HFFc6 (cell line): ENCODE results near the gene RBM44. TPM values are rescaled to one million over a fixed set of nuclear protein-coding genes. Genes with fewer than 3 reads are reported as not detected.

Experiments
- DNase-seq: peaks from one replicate; pipeline ENCODE4 v3.0.0-alpha.2; 2018
- H3K27ac Mint-ChIP-seq: 2 replicates; pipeline ENCODE4 v1.8.0; 2020; ENCODE audit warnings: mild to moderate bottlenecking, mixed read lengths
- H3K27me3 Mint-ChIP-seq: 2 replicates; pipeline ENCODE4 v1.8.0; 2021; ENCODE audit warnings: mild to moderate bottlenecking, moderate library complexity, mixed read lengths; ENCODE audit not compliant: insufficient read depth
- H3K36me3 Mint-ChIP-seq: 2 replicates; pipeline ENCODE4 v1.8.0; 2021; ENCODE audit warnings: low read depth, mixed read lengths
- H3K4me1 Mint-ChIP-seq: 2 replicates; pipeline ENCODE4 v1.8.0; 2020; ENCODE audit warnings: low read depth, mixed read lengths
- H3K4me3 Mint-ChIP-seq: 2 replicates; pipeline ENCODE4 v1.8.0; 2020; ENCODE audit warnings: mild to moderate bottlenecking, moderate library complexity, mixed read lengths
- H3K9me3 Mint-ChIP-seq: 2 replicates; pipeline ENCODE4 v1.8.0; 2020; ENCODE audit warnings: mild to moderate bottlenecking, mixed read lengths
- CTCF ChIP-seq: fragments of 200-600 bp; sonication (generic); IDR thresholded peaks from 2 replicates; pipeline ENCODE4 v1.5.0; 2021; ENCODE audit warnings: antibody characterized with exemption, mild to moderate bottlenecking
- total RNA-seq, 6 experiments: library from RNA; stranded (reverse); fragmentation: NEBNext Ultra II Directional; extraction: Animal tissue kit (Norgen Biotek cat#: 25700); gene quantifications; 2 replicates in 1 of 6; 3 replicates in 5 of 6; pipeline ENCODE4 v1.2.3, GENCODE V29; 2021

Gene RBM44
- total RNA-seq, 6 experiments from 2014 or later: 0.07 to 0.10 (median 0.09) TPM; not detected in 1

DNA sequence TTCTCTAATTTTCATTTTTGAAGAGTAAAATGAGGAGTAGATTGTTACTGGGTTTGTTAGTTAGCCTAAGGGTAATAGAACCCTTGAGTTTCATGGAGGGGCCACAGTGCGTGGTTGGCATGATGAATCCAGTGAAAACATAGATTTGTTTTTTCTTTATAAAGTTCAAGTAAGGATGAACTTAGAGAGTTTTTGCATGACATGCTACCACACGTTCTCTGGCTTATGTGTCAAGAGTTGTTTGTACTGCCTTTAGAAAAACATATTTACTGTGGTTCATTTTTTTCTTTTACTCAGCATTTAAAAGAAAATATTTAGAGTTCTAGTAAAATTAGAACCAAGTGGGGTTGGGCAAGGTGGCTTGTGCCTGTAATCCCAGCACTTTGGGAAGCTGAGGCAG is 21.8 kb downstream of the RBM44 start:
- Mint-ChIP-seq H3K4me1 (peaks cover 23% of the 10 kb centered on the region), H3K27me3 (peaks cover 11% of the 10 kb centered on the region; the same call in 1 of the 2 replicates), H3K27ac (no peak overlapping the region), H3K9me3 (no peaks in the 10 kb centered on the region), H3K36me3 (no peaks in the 10 kb centered on the region), H3K4me3 (no peak overlapping the region)
- TF ChIP-seq CTCF: no peak
- DNase-seq: no peak

DNA sequence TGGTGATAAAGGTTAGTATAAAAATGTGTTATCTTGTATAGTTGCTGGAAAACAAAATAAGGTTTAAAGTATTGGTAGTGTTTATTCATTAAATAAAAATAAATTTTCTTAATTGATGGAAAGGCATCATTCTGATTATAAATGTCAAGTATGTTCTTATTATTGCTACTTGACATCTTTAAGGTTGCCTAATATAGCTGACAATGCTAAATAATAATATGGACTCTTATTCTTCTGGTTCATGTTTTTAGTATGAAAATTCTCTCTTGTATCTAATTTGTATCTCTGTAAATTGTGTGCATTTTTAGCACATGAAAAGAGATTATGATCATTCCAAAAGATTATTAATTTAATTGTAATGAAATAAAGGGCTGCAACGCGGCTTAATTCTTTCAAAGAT is 25.0 kb downstream of the RBM44 start:
- H3K36me3 Mint-ChIP-seq: no peaks in the 10 kb centered on the region
- H3K4me3 Mint-ChIP-seq: no peak overlapping the region
- H3K4me1 Mint-ChIP-seq: peaks cover 7% of the 10 kb centered on the region
- no peak for TF ChIP-seq CTCF
- no peaks in the 10 kb centered on the region for H3K9me3 Mint-ChIP-seq
- peaks cover 10% of the 10 kb centered on the region; the same call in 1 of the 2 replicates for H3K27me3 Mint-ChIP-seq
- no peak for DNase-seq
- no peak overlapping the region for H3K27ac Mint-ChIP-seq

DNA sequence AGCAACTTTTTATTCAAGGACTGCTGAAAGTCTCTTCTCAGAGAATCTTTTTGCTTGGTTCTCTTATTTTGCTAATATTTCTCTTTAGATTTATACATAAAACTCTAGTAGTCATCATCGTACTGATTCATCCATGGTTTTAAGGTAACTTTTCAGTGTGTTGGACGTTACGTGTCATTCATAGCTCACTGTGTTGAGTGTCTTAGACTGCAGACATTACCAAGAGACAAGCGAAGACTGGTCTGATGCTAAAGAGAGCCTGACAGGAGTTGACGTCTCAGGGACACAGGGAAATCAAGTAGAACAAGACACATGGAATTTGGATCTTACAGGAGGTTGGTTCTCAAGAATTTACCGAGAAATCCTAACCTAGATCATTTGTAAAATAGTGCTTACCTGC is 25.5 kb downstream of the RBM44 start:
- no peak overlapping the region for H3K27ac Mint-ChIP-seq

DNA sequence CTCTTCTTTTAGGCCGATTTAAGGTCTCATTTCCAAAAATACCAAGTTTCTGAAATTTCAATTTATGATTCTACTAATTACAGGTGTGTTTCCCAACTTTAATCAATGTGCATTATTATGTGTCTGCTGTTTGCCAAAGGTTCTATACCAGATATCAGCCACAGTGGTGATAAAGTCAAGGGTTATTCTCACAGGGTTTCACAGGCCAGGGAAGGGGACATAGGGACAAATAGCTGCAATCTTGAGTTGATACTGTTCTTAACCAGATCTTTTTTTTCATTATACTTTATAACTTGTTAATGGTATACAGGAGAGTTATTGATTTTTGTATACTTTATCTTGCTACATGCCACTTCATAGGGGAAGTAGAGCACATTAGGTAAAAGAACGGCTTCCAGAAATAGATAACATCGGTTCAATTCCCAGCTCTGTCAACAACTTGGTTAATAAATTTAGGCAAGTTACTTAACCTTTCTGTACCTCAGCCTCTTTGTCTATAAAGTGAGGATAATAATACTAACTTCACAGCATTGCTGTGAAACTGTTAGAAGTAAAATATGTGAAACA is 28.9 kb downstream of the RBM44 start:
- H3K36me3 Mint-ChIP-seq: no peaks in the 10 kb centered on the region
- TF ChIP-seq CTCF: no peak
- H3K4me1 Mint-ChIP-seq: no peaks in the 10 kb centered on the region
- no peak overlapping the region for H3K27ac Mint-ChIP-seq
- peaks cover 23% of the 10 kb centered on the region for H3K27me3 Mint-ChIP-seq
- DNase-seq: no peak
- no peak overlapping the region for H3K4me3 Mint-ChIP-seq
- H3K9me3 Mint-ChIP-seq: no peaks in the 10 kb centered on the region

More for the DNA sequence above, 25.5 kb downstream of the RBM44 start:
- Mint-ChIP-seq H3K9me3 (no peaks in the 10 kb centered on the region), H3K36me3 (no peaks in the 10 kb centered on the region), H3K27me3 (peaks cover 11% of the 10 kb centered on the region; the same call in 1 of the 2 replicates), H3K4me3 (no peak overlapping the region), H3K4me1 (peaks cover 3% of the 10 kb centered on the region; the same call in 1 of the 2 replicates)
- no peak for TF ChIP-seq CTCF
- DNase-seq: no peak

DNA sequence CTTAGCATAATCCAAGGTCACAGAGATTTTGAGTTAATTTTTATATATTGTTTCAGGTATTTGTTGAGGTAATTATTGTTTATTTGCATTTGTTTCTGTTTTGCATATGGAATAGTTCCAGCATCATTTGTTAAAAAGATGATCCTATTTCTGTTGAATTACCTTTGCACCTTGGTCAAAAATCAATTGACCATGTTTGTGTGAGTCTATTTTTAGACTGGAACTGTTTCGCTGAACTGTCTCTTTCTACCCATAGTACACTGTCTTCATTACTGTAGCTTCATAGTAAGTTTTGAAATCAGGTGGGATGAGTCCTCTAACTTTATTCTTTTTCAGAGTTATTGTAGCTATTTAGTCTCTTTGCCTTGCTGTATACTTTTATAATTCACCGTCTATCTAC is 31.9 kb downstream of the RBM44 start:
- Mint-ChIP-seq H3K4me3 (no peak overlapping the region), H3K4me1 (no peaks in the 10 kb centered on the region), H3K27ac (no peak overlapping the region), H3K27me3 (peaks cover 17% of the 10 kb centered on the region), H3K9me3 (no peaks in the 10 kb centered on the region), H3K36me3 (no peaks in the 10 kb centered on the region)
- no peak for DNase-seq
- no peak for TF ChIP-seq CTCF
